Measurements from ENCODE around the gene PITRM1.

DNA sequence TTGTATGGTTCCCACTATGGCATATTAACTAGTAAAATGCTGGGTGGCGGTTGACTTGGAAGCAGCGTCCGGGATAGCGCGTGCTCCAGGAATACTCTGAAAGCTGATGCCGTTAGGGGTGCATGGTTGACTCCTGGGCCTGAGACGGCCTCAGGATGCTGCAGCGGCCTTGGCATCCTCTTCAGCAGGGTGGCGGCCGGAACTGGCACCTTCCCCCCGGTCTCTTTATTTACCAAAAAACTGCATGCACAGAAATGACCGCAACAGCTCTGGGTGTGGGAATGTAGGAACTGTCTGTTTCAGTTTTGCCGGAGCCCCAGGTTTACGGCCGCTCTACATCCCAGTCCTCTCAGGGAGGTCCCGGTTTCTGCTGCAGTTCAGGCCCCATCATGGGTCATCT lies 76.4 kb downstream of the PITRM1 start:
- TF ChIP-seq, protein P1, sequence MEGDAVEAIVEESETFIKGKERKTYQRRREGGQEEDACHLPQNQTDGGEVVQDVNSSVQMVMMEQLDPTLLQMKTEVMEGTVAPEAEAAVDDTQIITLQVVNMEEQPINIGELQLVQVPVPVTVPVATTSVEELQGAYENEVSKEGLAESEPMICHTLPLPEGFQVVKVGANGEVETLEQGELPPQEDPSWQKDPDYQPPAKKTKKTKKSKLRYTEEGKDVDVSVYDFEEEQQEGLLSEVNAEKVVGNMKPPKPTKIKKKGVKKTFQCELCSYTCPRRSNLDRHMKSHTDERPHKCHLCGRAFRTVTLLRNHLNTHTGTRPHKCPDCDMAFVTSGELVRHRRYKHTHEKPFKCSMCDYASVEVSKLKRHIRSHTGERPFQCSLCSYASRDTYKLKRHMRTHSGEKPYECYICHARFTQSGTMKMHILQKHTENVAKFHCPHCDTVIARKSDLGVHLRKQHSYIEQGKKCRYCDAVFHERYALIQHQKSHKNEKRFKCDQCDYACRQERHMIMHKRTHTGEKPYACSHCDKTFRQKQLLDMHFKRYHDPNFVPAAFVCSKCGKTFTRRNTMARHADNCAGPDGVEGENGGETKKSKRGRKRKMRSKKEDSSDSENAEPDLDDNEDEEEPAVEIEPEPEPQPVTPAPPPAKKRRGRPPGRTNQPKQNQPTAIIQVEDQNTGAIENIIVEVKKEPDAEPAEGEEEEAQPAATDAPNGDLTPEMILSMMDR (IDR thresholded peaks at IDR 0.05; ENCODE audit: insufficient read depth, low read length, poor library complexity, severe bottlenecking) = no peak
- no peak for TF ChIP-seq EZH2phosphoT487 (conservative IDR thresholded peaks at IDR 0.05; ENCODE audit: low read length)

All from SU-DHL-6 (cell line).